ENCODE measurements around the gene PLK5.
"Not testable (repeated sequence)": the region's sequence is repeated elsewhere in the genome, so short reads cannot be mapped to it uniquely, and the experiment has no call there.

Gene PLK5

DNA sequence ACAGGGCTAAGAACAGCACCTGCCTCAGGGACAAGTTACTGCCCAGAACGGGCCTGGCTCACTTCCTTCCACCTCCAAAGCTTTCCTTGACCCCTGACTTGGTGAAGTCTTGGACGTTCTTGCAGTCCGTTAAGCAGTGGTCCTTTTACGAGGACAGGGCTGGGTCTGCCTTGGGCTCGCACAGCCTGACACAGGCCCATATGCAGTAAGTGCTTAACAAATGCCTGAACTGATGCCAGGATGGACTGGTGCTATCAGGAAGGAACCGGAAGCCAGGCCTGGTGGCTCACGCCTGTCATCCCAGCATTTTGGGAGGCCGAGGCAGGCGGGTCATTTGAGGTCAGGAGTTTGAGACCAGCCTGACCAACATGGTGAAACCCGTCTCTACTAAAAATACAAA is 1.8 kb upstream of the PLK5 start:
- TF ChIP-seq TAF1 (IDR thresholded peaks at IDR 0.05; ENCODE audit: borderline replicate concordance, low read depth, low read length) (no peak), POLR2A (IDR thresholded peaks at IDR 0.05; ENCODE audit: low read depth, low read length) (no peak), POLR2AphosphoS5 (IDR thresholded peaks at IDR 0.05; ENCODE audit: low read depth, low read length) (no peak)
- DNase-seq (ENCODE audit: insufficient read length): no peak
- no peak for FAIRE-seq

- DNase-seq (ENCODE audit: insufficient read length) (no peak), FAIRE-seq (no peak)
- TF ChIP-seq POLR2AphosphoS5 (IDR thresholded peaks at IDR 0.05; ENCODE audit: low read depth, low read length) (no peak), POLR2A (IDR thresholded peaks at IDR 0.05; ENCODE audit: low read depth, low read length) (no peak), TAF1 (IDR thresholded peaks at IDR 0.05; ENCODE audit: borderline replicate concordance, low read depth, low read length) (no peak)
Observed at GRCh38 chr19:1522838-1523237, 1.0 kb upstream of the PLK5 start.

- FAIRE-seq: no peak
- no peak for DNase-seq (ENCODE audit: insufficient read length)
Observed at GRCh38 chr19:1524287-1524971, 552 bp downstream of the PLK5 start.

GRCh38 chr19:1524972-1525325 is 1.1 kb downstream of the PLK5 start:
- no peak for FAIRE-seq
- TF ChIP-seq TAF1 (IDR thresholded peaks at IDR 0.05; ENCODE audit: borderline replicate concordance, low read depth, low read length): no peak
- TF ChIP-seq POLR2A (IDR thresholded peaks at IDR 0.05; ENCODE audit: low read depth, low read length): no peak
- TF ChIP-seq POLR2AphosphoS5 (IDR thresholded peaks at IDR 0.05; ENCODE audit: low read depth, low read length): no peak
- no peak for DNase-seq (ENCODE audit: insufficient read length)

More at GRCh38 chr19:1524287-1524971, 552 bp downstream of the PLK5 start:
- no peak for TF ChIP-seq TAF1 (IDR thresholded peaks at IDR 0.05; ENCODE audit: borderline replicate concordance, low read depth, low read length)

DNA sequence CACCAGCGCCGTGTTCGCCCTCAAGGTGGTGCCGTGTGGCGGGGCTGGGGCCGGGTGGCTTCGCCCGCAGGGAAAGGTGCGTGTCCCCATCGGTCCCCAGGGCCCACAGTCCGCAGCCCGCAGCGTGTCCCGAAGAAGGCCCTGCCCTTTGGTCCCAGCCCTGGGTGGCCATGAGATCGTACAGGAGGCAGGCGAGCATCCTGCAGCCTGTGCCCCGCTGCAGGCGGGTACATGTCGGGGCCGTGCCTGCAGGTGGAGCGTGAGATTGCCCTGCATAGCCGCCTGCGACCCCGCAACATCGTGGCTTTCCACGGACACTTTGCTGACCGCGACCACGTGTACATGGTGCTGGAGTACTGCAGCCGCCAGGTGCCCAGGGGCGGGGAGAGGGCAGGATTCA is 1.5 kb downstream of the PLK5 start:
- TF ChIP-seq POLR2A (IDR thresholded peaks at IDR 0.05; ENCODE audit: low read depth, low read length): no peak
- TF ChIP-seq TAF1 (IDR thresholded peaks at IDR 0.05; ENCODE audit: borderline replicate concordance, low read depth, low read length): no peak
- no peak for TF ChIP-seq POLR2AphosphoS5 (IDR thresholded peaks at IDR 0.05; ENCODE audit: low read depth, low read length)
- FAIRE-seq: no peak
- no peak for DNase-seq (ENCODE audit: insufficient read length)

GRCh38 chr19:1526066-1526778 is 2.3 kb downstream of the PLK5 start:
- no peak for TF ChIP-seq POLR2A (IDR thresholded peaks at IDR 0.05; ENCODE audit: low read depth, low read length)
- no peak for TF ChIP-seq POLR2AphosphoS5 (IDR thresholded peaks at IDR 0.05; ENCODE audit: low read depth, low read length)
- TF ChIP-seq TAF1 (IDR thresholded peaks at IDR 0.05; ENCODE audit: borderline replicate concordance, low read depth, low read length): no peak
- DNase-seq (ENCODE audit: insufficient read length) (no peak), FAIRE-seq (no peak)

DNA sequence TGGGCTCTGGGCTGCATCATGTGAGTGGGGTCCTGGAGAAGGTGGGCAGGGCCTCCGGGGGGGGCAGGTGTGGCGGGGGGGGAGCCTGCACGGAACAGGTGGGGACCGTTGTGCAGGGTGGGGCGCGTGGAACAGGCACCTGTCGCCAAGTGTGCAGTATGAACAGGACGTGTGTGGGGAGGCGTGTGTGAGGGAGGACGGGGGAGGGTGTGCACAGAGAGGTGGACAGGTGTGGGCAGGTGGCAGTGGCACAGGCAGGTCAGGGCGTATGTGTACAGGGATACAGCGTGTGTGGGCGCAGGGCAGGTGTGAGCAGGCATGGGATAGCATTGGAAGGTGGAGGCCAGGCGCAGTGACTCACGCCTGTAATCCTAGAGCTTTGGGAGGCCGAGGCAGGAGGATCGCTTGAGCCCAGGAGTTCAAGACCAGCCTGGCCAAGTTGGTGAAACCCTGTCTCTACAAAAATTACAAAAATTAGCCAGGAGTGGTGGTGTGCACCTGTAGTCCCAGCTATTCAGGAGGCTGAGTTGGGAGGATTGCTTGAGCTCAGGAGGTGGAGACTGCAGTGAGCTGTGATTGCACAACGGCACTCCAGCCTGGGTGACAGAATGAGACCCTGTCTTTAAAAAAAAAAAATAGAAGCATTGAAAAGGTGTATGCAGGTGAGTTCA is 3.2 kb downstream of the PLK5 start:
- DNase-seq (ENCODE audit: insufficient read length): no peak
- no peak for TF ChIP-seq POLR2AphosphoS5 (IDR thresholded peaks at IDR 0.05; ENCODE audit: low read depth, low read length)
- no peak for TF ChIP-seq POLR2A (IDR thresholded peaks at IDR 0.05; ENCODE audit: low read depth, low read length)
- no peak for TF ChIP-seq TAF1 (IDR thresholded peaks at IDR 0.05; ENCODE audit: borderline replicate concordance, low read depth, low read length)
- no peak for FAIRE-seq

DNA sequence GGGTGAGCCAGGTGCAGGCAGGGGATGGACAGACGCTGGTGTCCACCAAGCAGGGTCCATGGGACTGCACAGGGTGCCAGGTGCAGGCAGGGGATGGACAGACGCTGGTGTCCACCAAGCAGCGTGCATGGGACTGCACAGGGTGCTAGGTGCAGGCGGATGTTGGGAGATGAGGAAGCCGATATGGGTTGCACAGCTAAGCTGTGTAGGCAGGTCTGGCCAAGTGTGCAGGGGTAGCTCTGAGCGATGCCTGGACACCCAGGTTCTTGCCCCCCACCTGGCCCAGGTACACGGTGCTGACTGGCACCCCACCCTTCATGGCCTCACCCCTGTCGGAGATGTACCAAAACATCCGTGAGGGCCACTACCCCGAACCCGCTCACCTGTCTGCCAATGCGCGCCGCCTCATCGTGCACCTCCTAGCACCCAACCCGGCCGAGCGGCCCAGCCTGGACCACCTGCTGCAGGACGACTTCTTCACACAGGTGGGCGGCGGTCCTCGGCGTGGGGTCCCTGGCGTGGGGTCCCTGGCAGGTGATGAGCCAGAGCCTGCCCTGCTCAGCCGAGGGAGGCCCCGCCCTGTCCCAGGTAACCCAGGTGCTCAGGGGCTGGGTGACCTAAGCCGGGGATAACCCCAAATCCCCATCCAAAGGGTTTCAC is 3.9 kb downstream of the PLK5 start:
- no peak for FAIRE-seq
- TF ChIP-seq POLR2AphosphoS5 (IDR thresholded peaks at IDR 0.05; ENCODE audit: low read depth, low read length): no peak
- TF ChIP-seq TAF1 (IDR thresholded peaks at IDR 0.05; ENCODE audit: borderline replicate concordance, low read depth, low read length): no peak
- TF ChIP-seq POLR2A (IDR thresholded peaks at IDR 0.05; ENCODE audit: low read depth, low read length): no peak
- no peak for DNase-seq (ENCODE audit: insufficient read length)

- no peak for FAIRE-seq
- TF ChIP-seq TAF1 (IDR thresholded peaks at IDR 0.05; ENCODE audit: borderline replicate concordance, low read depth, low read length) (no peak), POLR2A (IDR thresholded peaks at IDR 0.05; ENCODE audit: low read depth, low read length) (no peak), POLR2AphosphoS5 (IDR thresholded peaks at IDR 0.05; ENCODE audit: low read depth, low read length) (no peak)
- no peak for DNase-seq (ENCODE audit: insufficient read length)
Observed at GRCh38 chr19:1528596-1529429, 4.9 kb downstream of the PLK5 start.

- DNase-seq (ENCODE audit: insufficient read length): no peak
- FAIRE-seq: no peak
- TF ChIP-seq POLR2AphosphoS5 (IDR thresholded peaks at IDR 0.05; ENCODE audit: low read depth, low read length): no peak
- no peak for TF ChIP-seq TAF1 (IDR thresholded peaks at IDR 0.05; ENCODE audit: borderline replicate concordance, low read depth, low read length)
- no peak for TF ChIP-seq POLR2A (IDR thresholded peaks at IDR 0.05; ENCODE audit: low read depth, low read length)
Observed at GRCh38 chr19:1529430-1529816, 5.5 kb downstream of the PLK5 start.

- not testable (repeated sequence) for FAIRE-seq; DNase-seq (ENCODE audit: insufficient read length)
Observed at GRCh38 chr19:1530856-1531255, 7.0 kb downstream of the PLK5 start.
